H1 (cell line): ENCODE data around the gene MIPEP. TPM values are rescaled to one million over a fixed set of nuclear protein-coding genes. Genes with fewer than 3 reads are reported as not detected.

Experiments
- CTCF ChIA-PET: fragments of 300-600 bp; sonication (Branson Sonifier 250); formaldehyde crosslinking; loops from one replicate; lab custom pipeline; 2021; ENCODE audit not compliant: partially characterized antibody; lab: Charles Lee
- POLR2A ChIA-PET: fragments of 300-600 bp; sonication (Branson Sonifier 250); formaldehyde crosslinking; loops from one replicate; lab custom pipeline; 2021; ENCODE audit warnings: inconsistent platforms; ENCODE audit not compliant: partially characterized antibody; lab: Charles Lee
- DNase-seq, 2 experiments: peaks; one replicate each; pipeline versions ENCODE4 v3.0.0 to v3.0.0-alpha.2; 2010 to 2022; ENCODE audit warnings: low spot score in 2 of 2, low read depth in 1 of 2, mixed read lengths in 1 of 2
- FAIRE-seq: peaks from 2 replicates; lab custom pipeline; 2011; peaks lifted over from hg19 to GRCh38; lab: Jason Lieb, UNC
- H2AFZ ChIP-seq: 2 replicates; pipeline ENCODE4 v1.8.1; 2012; ENCODE audit warnings: low read length, inconsistent platforms
- H2AK5ac ChIP-seq: 2 replicates; pipeline ENCODE4 v1.6.1; 2013; ENCODE audit warnings: low read depth, low read length
- H2BK120ac ChIP-seq: replicated peaks from 2 replicates; pipeline ENCODE3; 2013; ENCODE audit warnings: low read depth, low read length, inconsistent platforms
- H2BK12ac ChIP-seq: 2 replicates; pipeline ENCODE4 v1.6.1; 2013; ENCODE audit warnings: low read depth, low read length
- H2BK15ac ChIP-seq: 2 replicates; pipeline ENCODE4 v1.6.1; 2013; ENCODE audit warnings: low read length
- H2BK20ac ChIP-seq: 2 replicates; pipeline ENCODE4 v1.6.1; 2013; ENCODE audit warnings: low read length
- H2BK5ac ChIP-seq: 2 replicates; pipeline ENCODE4 v1.6.1; 2013; ENCODE audit warnings: low read depth, low read length
- H3K14ac ChIP-seq: 2 replicates; pipeline ENCODE4 v1.6.1; 2013; ENCODE audit warnings: inconsistent platforms; ENCODE audit not compliant: insufficient read length
- H3K18ac ChIP-seq: 2 replicates; pipeline ENCODE4 v1.6.1; 2013; ENCODE audit warnings: low read length; ENCODE audit errors: extremely low read depth
- H3K23ac ChIP-seq: 2 replicates; pipeline ENCODE4 v1.6.1; 2013; ENCODE audit warnings: inconsistent platforms; ENCODE audit not compliant: insufficient read length
- H3K23me2 ChIP-seq: 2 replicates; pipeline ENCODE4 v1.6.1; 2013; ENCODE audit warnings: low read depth, low read length
- H3K27ac ChIP-seq: 2 replicates; pipeline ENCODE4 v1.6.1; 2011; ENCODE audit warnings: low read depth, low read length, inconsistent platforms
- H3K27me3 ChIP-seq, 4 experiments: replicated peaks in 1 of 4; 1 replicate in 1 of 4; 2 replicates in 3 of 4; pipeline versions ENCODE4 v1.6.1 to v1.8.1; 2011 to 2013; ENCODE audit warnings: low read length in 3 of 4, mild to moderate bottlenecking in 3 of 4, inconsistent platforms in 2 of 4, mixed read lengths in 2 of 4, moderate library complexity in 1 of 4; ENCODE audit not compliant: control insufficient read depth in 3 of 4, insufficient read depth in 3 of 4; ENCODE audit errors: extremely low read depth in 1 of 4
- H3K36me3 ChIP-seq, 4 experiments: 2 replicates each; pipeline versions ENCODE4 v1.6.1 to v1.8.1; 2011 to 2013; ENCODE audit warnings: mild to moderate bottlenecking in 4 of 4, low read length in 3 of 4, moderate library complexity in 2 of 4, control low read depth in 1 of 4, inconsistent platforms in 1 of 4; ENCODE audit not compliant: insufficient read depth in 4 of 4, control insufficient read depth in 2 of 4
- H3K4ac ChIP-seq: replicated peaks from 2 replicates; pipeline ENCODE3; 2013; ENCODE audit warnings: low read length, low read depth, mixed read lengths, inconsistent platforms; ENCODE audit not compliant: insufficient read length
- H3K4me1 ChIP-seq, 4 experiments: replicated peaks in 1 of 4; 1 replicate in 1 of 4; 2 replicates in 3 of 4; pipeline versions ENCODE4 v1.6.1 to v1.8.1; 2011 to 2013; ENCODE audit warnings: low read length in 3 of 4, inconsistent platforms in 2 of 4, mixed read lengths in 1 of 4; ENCODE audit not compliant: insufficient read depth in 4 of 4, control insufficient read depth in 3 of 4
- H3K4me2 ChIP-seq, 2 experiments: 2 replicates each; pipeline versions ENCODE4 v1.6.1 to v1.8.1; 2011 to 2013; ENCODE audit warnings: low read depth in 2 of 2, low read length in 2 of 2, control low read depth in 1 of 2, inconsistent platforms in 1 of 2, mild to moderate bottlenecking in 1 of 2; ENCODE audit not compliant: insufficient read depth in 1 of 2
- H3K4me3 ChIP-seq, 4 experiments: fragments of 200-600, 300-600 bp in 1 of 4; sonication (generic), shearing (Covaris generic), sonication (Bioruptor Twin) in 1 of 4; 2 replicates each; pipeline versions ENCODE4 v1.5.1 to v1.8.1; 2011 to 2016; ENCODE audit warnings: low read length in 4 of 4, low read depth in 3 of 4, control low read depth in 2 of 4, inconsistent platforms in 2 of 4, mild to moderate bottlenecking in 2 of 4, mixed read lengths in 1 of 4, moderate library complexity in 1 of 4; ENCODE audit not compliant: insufficient read depth in 2 of 4; ENCODE audit errors: extremely low read depth in 1 of 4
- H3K56ac ChIP-seq: replicated peaks from 2 replicates; pipeline ENCODE3; 2013; ENCODE audit warnings: low read depth, mild to moderate bottlenecking, mixed read lengths, low read length, inconsistent platforms; ENCODE audit not compliant: insufficient read length
- H3K79me1 ChIP-seq: 2 replicates; pipeline ENCODE4 v1.6.1; 2013; ENCODE audit warnings: low read depth, low read length, control low read depth
- H3K79me2 ChIP-seq, 2 experiments: 2 replicates each; pipeline versions ENCODE4 v1.6.1 to v1.8.1; 2012 to 2013; ENCODE audit warnings: low read length in 2 of 2, mild to moderate bottlenecking in 2 of 2, inconsistent platforms in 1 of 2; ENCODE audit not compliant: insufficient read depth in 2 of 2, control insufficient read depth in 1 of 2
- H3K9ac ChIP-seq, 4 experiments: replicated peaks in 1 of 4; 1 replicate in 1 of 4; 2 replicates in 3 of 4; pipeline versions ENCODE4 v1.6.1 to v1.8.1; 2011 to 2013; ENCODE audit warnings: low read depth in 3 of 4, low read length in 3 of 4, control low read depth in 2 of 4, mild to moderate bottlenecking in 2 of 4, moderate library complexity in 2 of 4, inconsistent platforms in 1 of 4; ENCODE audit errors: extremely low read depth in 1 of 4
- H3K9me3 ChIP-seq, 2 experiments: 2 replicates each; pipeline versions ENCODE4 v1.6.1 to v1.8.1; 2012 to 2013; ENCODE audit warnings: mild to moderate bottlenecking in 2 of 2, moderate library complexity in 2 of 2, control low read depth in 1 of 2, inconsistent platforms in 1 of 2, low read depth in 1 of 2, low read length in 1 of 2, mixed read lengths in 1 of 2; ENCODE audit not compliant: insufficient read depth in 2 of 2
- H4K20me1 ChIP-seq, 2 experiments: replicated peaks in 1 of 2; 2 replicates each; pipeline versions ENCODE3 to v1.8.1; 2011 to 2013; ENCODE audit warnings: inconsistent platforms in 2 of 2, low read length in 2 of 2, mild to moderate bottlenecking in 1 of 2; ENCODE audit not compliant: insufficient read depth in 2 of 2, control insufficient read depth in 1 of 2
- H4K5ac ChIP-seq: 2 replicates; pipeline ENCODE4 v1.6.1; 2013; ENCODE audit warnings: low read length, low read depth, mixed read lengths, inconsistent platforms; ENCODE audit not compliant: insufficient read length
- H4K8ac ChIP-seq: 2 replicates; pipeline ENCODE4 v1.8.0; 2013; ENCODE audit warnings: mild to moderate bottlenecking, moderate library complexity, low read length, inconsistent platforms; ENCODE audit not compliant: insufficient read depth; ENCODE audit errors: extremely low read depth
- H4K91ac ChIP-seq: replicated peaks from 2 replicates; pipeline ENCODE3; 2013; ENCODE audit warnings: low read length, mixed read lengths, inconsistent platforms; ENCODE audit not compliant: insufficient read length
- EP300 ChIP-seq, 2 experiments: IDR thresholded peaks; 1 replicate in 1 of 2; 2 replicates in 1 of 2; pipeline ENCODE4 v1.6.1; 2011 to 2012; ENCODE audit warnings: low read depth in 2 of 2, low read length in 2 of 2, mild to moderate bottlenecking in 2 of 2, borderline replicate concordance in 1 of 2, inconsistent platforms in 1 of 2, moderate library complexity in 1 of 2
- MAX ChIP-seq: IDR thresholded peaks from 2 replicates; pipeline ENCODE4 v1.6.1; 2012; ENCODE audit warnings: inconsistent platforms
- NANOG ChIP-seq: IDR thresholded peaks from 2 replicates; pipeline ENCODE4 v1.6.1; 2011; ENCODE audit warnings: low read length, low read depth, mild to moderate bottlenecking, inconsistent platforms; ENCODE audit not compliant: insufficient read depth, poor library complexity, severe bottlenecking
- RAD21 ChIP-seq, 2 experiments: IDR thresholded peaks in 1 of 2; conservative IDR thresholded peaks in 1 of 2; 2 replicates each; pipeline ENCODE4 v1.6.1; 2011; ENCODE audit warnings: low read depth in 2 of 2, low read length in 2 of 2, improper control_type of control experiment in 1 of 2, inconsistent platforms in 1 of 2, mild to moderate bottlenecking in 1 of 2, moderate library complexity in 1 of 2
- SP1 ChIP-seq: IDR thresholded peaks from 2 replicates; pipeline ENCODE4 v1.6.1; 2011; ENCODE audit warnings: low read depth, low read length
- polyA plus RNA-seq, 7 experiments: library from polyadenylated mRNA; depleted of rRNA in 3 of 7; stranded (reverse) in 5 of 7; unstranded in 2 of 7; fragments of >200 nt in 5 of 7; fragments of 200-250 nt in 2 of 7; gene quantifications; 1 replicate in 5 of 7; 2 replicates in 1 of 7; 4 replicates in 1 of 7; pipeline versions ENCODE4 v1.2.1 to v1.2.3, GENCODE V29; 2011 to 2013; ENCODE audit warnings: missing spikeins in 2 of 7, mixed read lengths in 2 of 7
- total RNA-seq: library from RNA; stranded (reverse); fragmentation: NEBNext Ultra II Directional; extraction: Animal tissue kit (Norgen Biotek cat#: 25700); gene quantifications from 2 replicates; pipeline ENCODE4 v1.2.1, GENCODE V29; 2021

The MIPEP gene
- total and polyA plus RNA-seq, 2 of the 8 experiments (the other 6 are each of a cell fraction or from before 2014, with no cell fraction given): 24.0 to 24.2 TPM

- Histone ChIP-seq H2BK5ac (no peak overlapping the region), H3K4me3 (no peak overlapping the region), H3K14ac (no peak overlapping the region), H3K27ac (no peak overlapping the region), H2BK15ac (no peak overlapping the region), H3K27me3 (no peaks in the 10 kb centered on the region), H3K4me1 (peaks cover 0 to 2% (median 0%) of the 10 kb centered on the region in 4 experiments; a peak in 2 of 7 replicates), H2BK120ac (no peak overlapping the region), H4K91ac (no peak overlapping the region), H3K36me3 (no peaks in the 10 kb centered on the region), H3K4ac (no peak overlapping the region), H4K5ac (no peak overlapping the region), H3K9me3 (no peaks in the 10 kb centered on the region), H2AK5ac (no peak overlapping the region), H3K18ac (no peak overlapping the region), H3K9ac (no peak overlapping the region), H4K20me1 (no peaks in the 10 kb centered on the region), H3K79me2 (no peaks in the 10 kb centered on the region), H2AFZ (no peak overlapping the region), H3K56ac (no peak overlapping the region), H2BK20ac (no peak overlapping the region), H2BK12ac (no peak overlapping the region), H4K8ac (no peak overlapping the region), H3K4me2 (no peak overlapping the region), H3K79me1 (no peaks in the 10 kb centered on the region), H3K23ac (no peak overlapping the region), H3K23me2 (no peaks in the 10 kb centered on the region)
- DNase-seq: no peak
- ChIA-PET POLR2A (no interaction called here), CTCF (interaction anchor here (1.1 to 1.4 kb wide), 2 partner anchors 12 to 160 kb away, joined by 4 to 5 read pairs; partner anchors contain the start of gene MIPEP)
- FAIRE-seq: no peak
- TF ChIP-seq NANOG (no peak), SP1 (no peak), MAX (no peak), RAD21 (IDR thresholded peaks at IDR 0.05 in 1 of 2, conservative IDR thresholded peaks at IDR 0.05 in 1 of 2; ENCODE audit: low read depth in 2 of 2, low read length in 2 of 2) (no peak), EP300 (IDR thresholded peaks at IDR 0.05; ENCODE audit: borderline replicate concordance in 1 of 2, low read depth in 2 of 2, low read length in 2 of 2) (no peak)
Measured at GRCh38 chr13:23729531-23729930, 159.7 kb downstream of the MIPEP start.
